Hepatocyte (in vitro differentiated cells): ENCODE measurements around the gene LYSET.

Experiments used
- CTCF ChIP-seq: fragments of 200-600 bp; sonication (generic); IDR thresholded peaks from 2 replicates; pipeline ENCODE4 v1.5.1; 2016; ENCODE audit warnings: antibody characterized with exemption, mild to moderate bottlenecking; ENCODE audit not compliant: poor library complexity
- EZH2 ChIP-seq: fragments of 200-600 bp; sonication (generic); IDR thresholded peaks from 2 replicates; pipeline ENCODE4 v1.6.1; 2016; ENCODE audit warnings: antibody characterized with exemption, mild to moderate bottlenecking, borderline replicate concordance
- EZH2phosphoT487 ChIP-seq: fragments of 200-600 bp; sonication (generic); IDR thresholded peaks from one replicate; pipeline ENCODE4 v1.6.1; 2018; ENCODE audit warnings: antibody characterized with exemption, mild to moderate bottlenecking, low read depth, moderate library complexity; ENCODE audit not compliant: unreplicated experiment, severe bottlenecking

- no peak for TF ChIP-seq CTCF
- no peak for TF ChIP-seq EZH2
- TF ChIP-seq EZH2phosphoT487, result no peak
These were observed 45.4 kb downstream of the LYSET start for GRCh38 chr14:93230539-93230938.
